ENCODE data around the gene ZBTB16.

DNA sequence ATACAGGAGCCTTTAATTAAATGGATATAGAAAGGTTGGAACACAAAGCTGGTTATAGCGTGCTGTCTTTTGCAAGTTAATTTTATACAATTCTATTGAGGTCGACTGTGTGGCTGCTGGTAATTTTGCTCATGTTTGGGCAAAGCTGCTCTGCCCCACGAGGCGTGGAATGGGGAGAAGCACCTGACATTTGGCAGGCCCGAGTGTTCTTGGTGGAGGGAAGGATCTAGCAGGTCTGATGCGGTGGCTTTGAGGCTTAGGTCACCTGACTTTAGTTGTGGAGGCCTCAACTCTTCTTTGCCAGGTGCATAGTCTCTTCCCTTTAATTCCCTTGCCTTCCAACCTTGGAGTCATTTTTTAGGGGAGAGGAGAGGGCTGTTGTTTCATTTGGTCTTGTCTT, 97.3 kb downstream of the ZBTB16 start:
- TF ChIP-seq, protein P1, sequence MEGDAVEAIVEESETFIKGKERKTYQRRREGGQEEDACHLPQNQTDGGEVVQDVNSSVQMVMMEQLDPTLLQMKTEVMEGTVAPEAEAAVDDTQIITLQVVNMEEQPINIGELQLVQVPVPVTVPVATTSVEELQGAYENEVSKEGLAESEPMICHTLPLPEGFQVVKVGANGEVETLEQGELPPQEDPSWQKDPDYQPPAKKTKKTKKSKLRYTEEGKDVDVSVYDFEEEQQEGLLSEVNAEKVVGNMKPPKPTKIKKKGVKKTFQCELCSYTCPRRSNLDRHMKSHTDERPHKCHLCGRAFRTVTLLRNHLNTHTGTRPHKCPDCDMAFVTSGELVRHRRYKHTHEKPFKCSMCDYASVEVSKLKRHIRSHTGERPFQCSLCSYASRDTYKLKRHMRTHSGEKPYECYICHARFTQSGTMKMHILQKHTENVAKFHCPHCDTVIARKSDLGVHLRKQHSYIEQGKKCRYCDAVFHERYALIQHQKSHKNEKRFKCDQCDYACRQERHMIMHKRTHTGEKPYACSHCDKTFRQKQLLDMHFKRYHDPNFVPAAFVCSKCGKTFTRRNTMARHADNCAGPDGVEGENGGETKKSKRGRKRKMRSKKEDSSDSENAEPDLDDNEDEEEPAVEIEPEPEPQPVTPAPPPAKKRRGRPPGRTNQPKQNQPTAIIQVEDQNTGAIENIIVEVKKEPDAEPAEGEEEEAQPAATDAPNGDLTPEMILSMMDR (IDR thresholded peaks at IDR 0.05), result no peak
- TF ChIP-seq POLR2AphosphoS5 (IDR thresholded peaks at IDR 0.05), result no peak
